Sigmoid colon (tissue), 4 donors: ENCODE data around the gene TP53TG3E.
"Not testable (repeated sequence)": the region's sequence is repeated elsewhere in the genome, so short reads cannot be mapped to it uniquely, and the experiment has no call there.

Experiments used
- EP300 ChIP-seq, 4 donors: sonication (generic); formaldehyde crosslinking; IDR thresholded peaks; one replicate each; pipeline ENCODE4 v1.6.1; 2017; ENCODE audit warnings: antibody characterized with exemption in 4 of 4
- POLR2A ChIP-seq, 2 donors: fragments of 450-650 bp; IDR thresholded peaks; one replicate each; pipeline ENCODE4 v1.6.1; 2016; ENCODE audit warnings: antibody characterized with exemption in 2 of 2, mild to moderate bottlenecking in 2 of 2, moderate library complexity in 2 of 2
- POLR2AphosphoS5 ChIP-seq, 4 donors: sonication (generic); formaldehyde crosslinking; IDR thresholded peaks; one replicate each; pipeline ENCODE4 v1.6.1; 2017; ENCODE audit warnings: antibody characterized with exemption in 4 of 4
- TF ChIP-seq, protein P1 (sequence below), 4 experiments: fragments of 450-650 bp in 3 of 4; fragments of 200-600 bp in 1 of 4; IDR thresholded peaks; one replicate each; pipeline ENCODE4 v1.5.1; 2016 to 2019; ENCODE audit warnings: antibody characterized with exemption in 4 of 4, mild to moderate bottlenecking in 3 of 4, moderate library complexity in 2 of 4

DNA sequence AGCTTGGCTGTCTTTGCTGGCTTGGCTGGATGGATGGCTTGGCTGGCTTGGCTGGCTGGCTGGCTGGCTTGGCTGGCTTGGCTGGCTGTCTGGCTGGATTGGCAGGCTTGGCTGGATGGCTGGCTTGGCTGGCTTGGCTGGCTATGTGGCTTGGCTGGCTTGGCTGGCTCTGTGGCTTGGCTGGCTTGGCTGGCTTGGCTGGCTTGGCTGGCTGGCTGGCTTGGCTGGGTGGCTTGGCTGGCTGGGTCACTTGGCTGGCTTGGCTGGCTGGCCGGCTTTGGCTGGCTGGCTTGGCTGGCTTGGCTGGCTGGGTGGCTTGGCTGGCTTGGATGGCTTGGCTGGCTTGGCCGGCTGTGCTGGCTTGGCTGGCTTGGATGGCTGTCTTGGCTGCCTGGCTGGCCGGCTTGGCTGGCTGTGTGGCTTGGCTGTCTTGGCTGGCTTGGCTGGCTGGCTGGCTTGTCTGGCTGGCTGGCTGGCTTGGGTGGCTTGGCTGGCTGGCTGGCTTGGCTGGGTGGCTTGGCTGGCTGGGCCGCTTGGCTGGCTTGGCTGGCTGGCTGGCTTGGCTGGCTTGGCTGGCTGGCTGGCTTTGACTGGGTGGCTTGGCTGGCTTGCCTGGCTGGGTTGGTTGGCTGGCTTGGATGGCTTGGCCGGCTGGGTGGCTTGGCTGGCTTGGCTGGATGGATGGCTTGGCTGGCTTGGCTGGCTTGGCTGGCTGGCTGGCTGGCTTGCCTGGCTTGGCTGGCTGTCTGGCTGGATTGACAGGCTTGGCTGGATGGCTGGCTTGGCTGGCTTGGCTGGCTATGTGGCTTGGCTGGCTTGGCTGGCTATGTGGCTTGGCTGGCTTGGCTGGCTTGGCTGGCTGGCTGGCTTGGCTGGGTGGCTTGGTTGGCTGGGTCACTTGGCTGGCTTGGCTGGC lies 33.8 kb downstream of the TP53TG3E start:
- TF ChIP-seq, protein P1, sequence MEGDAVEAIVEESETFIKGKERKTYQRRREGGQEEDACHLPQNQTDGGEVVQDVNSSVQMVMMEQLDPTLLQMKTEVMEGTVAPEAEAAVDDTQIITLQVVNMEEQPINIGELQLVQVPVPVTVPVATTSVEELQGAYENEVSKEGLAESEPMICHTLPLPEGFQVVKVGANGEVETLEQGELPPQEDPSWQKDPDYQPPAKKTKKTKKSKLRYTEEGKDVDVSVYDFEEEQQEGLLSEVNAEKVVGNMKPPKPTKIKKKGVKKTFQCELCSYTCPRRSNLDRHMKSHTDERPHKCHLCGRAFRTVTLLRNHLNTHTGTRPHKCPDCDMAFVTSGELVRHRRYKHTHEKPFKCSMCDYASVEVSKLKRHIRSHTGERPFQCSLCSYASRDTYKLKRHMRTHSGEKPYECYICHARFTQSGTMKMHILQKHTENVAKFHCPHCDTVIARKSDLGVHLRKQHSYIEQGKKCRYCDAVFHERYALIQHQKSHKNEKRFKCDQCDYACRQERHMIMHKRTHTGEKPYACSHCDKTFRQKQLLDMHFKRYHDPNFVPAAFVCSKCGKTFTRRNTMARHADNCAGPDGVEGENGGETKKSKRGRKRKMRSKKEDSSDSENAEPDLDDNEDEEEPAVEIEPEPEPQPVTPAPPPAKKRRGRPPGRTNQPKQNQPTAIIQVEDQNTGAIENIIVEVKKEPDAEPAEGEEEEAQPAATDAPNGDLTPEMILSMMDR (IDR thresholded peaks at IDR 0.05) = not testable (repeated sequence)
- TF ChIP-seq POLR2A, POLR2AphosphoS5, EP300 (IDR thresholded peaks at IDR 0.05): not testable (repeated sequence)
